Ishikawa (cell line): ENCODE data around the gene MAST4.

Source experiments
- CEBPB ChIP-seq: IDR thresholded peaks from 2 replicates; pipeline ENCODE4 v1.6.1; 2012
- CREB1 ChIP-seq: IDR thresholded peaks from 2 replicates; pipeline ENCODE4 v1.6.1; 2012; ENCODE audit warnings: low read depth
- EGR1 ChIP-seq: IDR thresholded peaks from 2 replicates; pipeline ENCODE4 v1.6.1; 2012
- EP300 ChIP-seq: IDR thresholded peaks from 2 replicates; pipeline ENCODE4 v1.6.1; 2012; ENCODE audit warnings: borderline replicate concordance
- FOXM1 ChIP-seq: IDR thresholded peaks from 2 replicates; pipeline ENCODE4 v1.6.1; 2012; ENCODE audit warnings: low read depth, borderline replicate concordance
- MAX ChIP-seq: IDR thresholded peaks from 2 replicates; pipeline ENCODE4 v1.6.1; 2012
- NFIC ChIP-seq: IDR thresholded peaks from 2 replicates; pipeline ENCODE4 v1.6.1; 2012
- RAD21 ChIP-seq: IDR thresholded peaks from 2 replicates; pipeline ENCODE4 v1.6.1; 2012; ENCODE audit warnings: low read depth
- REST ChIP-seq: IDR thresholded peaks from 2 replicates; pipeline ENCODE4 v1.6.1; 2012; ENCODE audit warnings: low read depth, mild to moderate bottlenecking
- TAF1 ChIP-seq: IDR thresholded peaks from 2 replicates; pipeline ENCODE4 v1.6.1; 2012; ENCODE audit warnings: low read depth, mild to moderate bottlenecking
- TCF12 ChIP-seq: IDR thresholded peaks from 2 replicates; pipeline ENCODE4 v1.6.1; 2012; ENCODE audit warnings: low read depth
- TEAD4 ChIP-seq: IDR thresholded peaks from 2 replicates; pipeline ENCODE4 v1.6.1; 2012
- YY1 ChIP-seq: IDR thresholded peaks from 2 replicates; pipeline ENCODE4 v1.6.1; 2012; ENCODE audit warnings: low read depth
- ZBTB7A ChIP-seq: IDR thresholded peaks from 2 replicates; pipeline ENCODE4 v1.6.1; 2012; ENCODE audit warnings: low read depth
- TF ChIP-seq, protein P1 (sequence below): IDR thresholded peaks from 2 replicates; pipeline ENCODE4 v1.6.1; 2012

Gene MAST4

GRCh38 chr5:66923922-66924321 lies 327.7 kb downstream of the MAST4 start:
- no peak for TF ChIP-seq EGR1
- TF ChIP-seq RAD21: no peak
- TF ChIP-seq REST: no peak
- TF ChIP-seq NFIC: no peak
- no peak for TF ChIP-seq ZBTB7A
- TF ChIP-seq CREB1: no peak
- no peak for TF ChIP-seq TAF1

- TF ChIP-seq CREB1 (no peak), CEBPB (no peak), TAF1 (no peak), EP300 (no peak), REST (no peak), EGR1 (no peak), TCF12 (no peak), ZBTB7A (no peak), MAX (no peak), NFIC (no peak), RAD21 (no peak), TEAD4 (no peak), YY1 (no peak), FOXM1 (no peak)
- TF ChIP-seq, protein P1, sequence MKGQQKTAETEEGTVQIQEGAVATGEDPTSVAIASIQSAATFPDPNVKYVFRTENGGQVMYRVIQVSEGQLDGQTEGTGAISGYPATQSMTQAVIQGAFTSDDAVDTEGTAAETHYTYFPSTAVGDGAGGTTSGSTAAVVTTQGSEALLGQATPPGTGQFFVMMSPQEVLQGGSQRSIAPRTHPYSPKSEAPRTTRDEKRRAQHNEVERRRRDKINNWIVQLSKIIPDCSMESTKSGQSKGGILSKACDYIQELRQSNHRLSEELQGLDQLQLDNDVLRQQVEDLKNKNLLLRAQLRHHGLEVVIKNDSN: no peak
Measured at GRCh38 chr5:66927140-66927539, 330.9 kb downstream of the MAST4 start.

DNA sequence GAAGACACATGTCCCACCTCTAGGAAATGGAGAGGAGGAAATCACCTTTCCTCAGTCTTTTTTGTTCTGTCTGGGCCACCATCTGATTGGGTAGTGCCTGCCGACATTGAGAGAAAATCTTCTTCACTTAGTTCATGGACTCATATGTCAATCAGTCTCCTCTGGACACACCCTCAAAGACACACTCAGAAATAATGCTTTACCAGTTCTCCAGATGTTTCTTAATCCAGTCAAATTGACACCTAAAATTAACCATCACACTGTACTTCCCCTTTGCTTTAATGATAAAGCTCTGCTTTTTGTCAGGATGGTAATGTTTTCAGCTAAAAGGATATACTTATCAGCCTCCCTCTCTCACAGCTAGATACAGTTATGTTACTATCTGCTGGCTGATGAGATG lies 333.1 kb downstream of the MAST4 start:
- no peak for TF ChIP-seq FOXM1
- TF ChIP-seq CREB1: no peak
- no peak for TF ChIP-seq EGR1
- TF ChIP-seq TCF12: no peak
- no peak for TF ChIP-seq CEBPB
- no peak for TF ChIP-seq ZBTB7A
- no peak for TF ChIP-seq REST
- no peak for TF ChIP-seq MAX

DNA sequence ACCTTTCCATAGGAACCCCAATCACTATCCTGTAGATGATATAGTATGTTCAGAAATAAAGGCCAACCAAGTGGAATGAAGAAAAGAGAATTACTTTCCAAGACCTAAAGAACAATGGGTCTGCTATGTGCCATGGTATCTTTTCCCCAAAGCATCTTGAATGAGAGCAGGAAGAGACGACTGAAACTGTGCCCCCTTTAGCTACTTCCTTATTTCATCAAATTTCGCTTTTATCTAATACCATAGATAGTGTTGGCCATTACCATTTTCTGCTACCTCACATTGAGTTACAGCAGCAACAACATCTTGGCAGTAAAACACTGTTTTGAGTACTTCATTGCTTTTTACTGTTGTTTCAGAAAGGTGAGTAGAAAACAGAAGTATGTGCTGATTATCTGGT lies 333.8 kb downstream of the MAST4 start:
- TF ChIP-seq EP300 (no peak), ZBTB7A (no peak), MAX (no peak), CREB1 (no peak), NFIC (no peak), REST (no peak), TAF1 (no peak), TCF12 (no peak), RAD21 (no peak), FOXM1 (no peak), CEBPB (no peak), TEAD4 (no peak), YY1 (no peak), EGR1 (no peak)
- TF ChIP-seq, protein P1: no peak
